T-helper 1 cell treated with Interleukin-12 subunit alpha and Interleukin-12 subunit beta and Interleukin-4 antibody, amounts not matched to agents 30 μg/mL and 1 μg/mL, for 36 hours (primary cell): ENCODE results near the gene SHROOM3.

Experiments
- H3K27ac Mint-ChIP-seq: one replicate; pipeline ENCODE4 v1.8.0; 2021; ENCODE audit warnings: mild to moderate bottlenecking, mixed read lengths
- H3K27me3 Mint-ChIP-seq: one replicate; pipeline ENCODE4 v1.8.0; 2021; ENCODE audit warnings: low read depth, mixed read lengths
- H3K36me3 Mint-ChIP-seq: one replicate; pipeline ENCODE4 v1.8.0; 2021; ENCODE audit warnings: low read depth, mixed read lengths
- H3K4me1 Mint-ChIP-seq: one replicate; pipeline ENCODE4 v1.8.0; 2021; ENCODE audit warnings: low read depth, mixed read lengths
- H3K4me3 Mint-ChIP-seq: one replicate; pipeline ENCODE4 v1.8.0; 2021; ENCODE audit warnings: mild to moderate bottlenecking, moderate library complexity, mixed read lengths
- H3K9me3 Mint-ChIP-seq: one replicate; pipeline ENCODE4 v1.8.0; 2021; ENCODE audit warnings: mixed read lengths

SHROOM3 gene

GRCh38 chr4:76737180-76737579 lies 302.2 kb downstream of the SHROOM3 start:
- Mint-ChIP-seq H3K9me3 (no peaks in the 10 kb centered on the region), H3K27ac (no peak overlapping the region), H3K27me3 (no peaks in the 10 kb centered on the region), H3K36me3 (no peaks in the 10 kb centered on the region), H3K4me1 (peaks cover 7% of the 10 kb centered on the region), H3K4me3 (no peak overlapping the region)

DNA sequence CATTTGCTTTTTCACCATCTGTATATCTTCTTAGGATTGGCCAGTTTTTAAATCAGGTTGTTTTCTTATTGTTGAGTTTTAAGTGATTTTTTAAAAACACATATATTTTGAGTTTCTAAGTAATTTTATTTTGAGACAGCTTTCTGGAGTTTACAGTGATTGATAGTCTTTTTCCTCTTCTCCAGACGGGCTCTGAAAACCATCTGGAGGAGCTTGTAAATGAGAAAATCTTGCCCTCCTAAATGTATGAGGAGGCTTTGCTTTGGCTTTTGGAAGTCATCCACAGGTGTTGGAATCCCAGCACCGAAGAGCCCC lies 302.7 kb downstream of the SHROOM3 start:
- Mint-ChIP-seq H3K27ac (no peak overlapping the region), H3K9me3 (no peaks in the 10 kb centered on the region), H3K4me3 (no peak overlapping the region), H3K4me1 (peaks cover 7% of the 10 kb centered on the region), H3K27me3 (no peaks in the 10 kb centered on the region), H3K36me3 (no peaks in the 10 kb centered on the region)

GRCh38 chr4:76738086-76738931 lies 303.3 kb downstream of the SHROOM3 start:
- Mint-ChIP-seq H3K9me3 (no peaks in the 10 kb centered on the region), H3K27me3 (no peaks in the 10 kb centered on the region), H3K27ac (no peak overlapping the region), H3K4me3 (no peak overlapping the region), H3K36me3 (no peaks in the 10 kb centered on the region), H3K4me1 (peaks cover 7% of the 10 kb centered on the region)

DNA sequence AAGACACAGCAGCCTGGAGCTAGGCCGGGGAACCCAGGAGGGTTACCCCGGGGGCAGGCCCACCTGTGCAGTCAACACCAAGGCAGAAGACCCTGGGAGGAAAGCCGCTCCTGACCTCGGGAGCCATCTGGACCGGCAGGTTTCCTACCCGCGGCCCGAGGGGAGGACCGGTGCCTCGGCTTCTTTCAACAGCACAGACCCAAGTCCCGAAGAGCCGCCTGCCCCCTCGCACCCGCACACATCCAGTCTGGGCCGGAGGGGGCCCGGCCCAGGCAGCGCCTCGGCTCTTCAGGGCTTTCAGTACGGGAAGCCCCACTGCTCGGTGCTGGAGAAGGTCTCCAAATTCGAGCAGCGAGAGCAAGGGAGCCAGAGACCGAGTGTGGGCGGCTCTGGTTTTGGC lies 305.2 kb downstream of the SHROOM3 start:
- H3K27me3 Mint-ChIP-seq: no peaks in the 10 kb centered on the region
- H3K9me3 Mint-ChIP-seq: no peaks in the 10 kb centered on the region
- no peak overlapping the region for H3K27ac Mint-ChIP-seq
- no peaks in the 10 kb centered on the region for H3K36me3 Mint-ChIP-seq
- H3K4me1 Mint-ChIP-seq: peaks cover 7% of the 10 kb centered on the region
- no peak overlapping the region for H3K4me3 Mint-ChIP-seq

DNA sequence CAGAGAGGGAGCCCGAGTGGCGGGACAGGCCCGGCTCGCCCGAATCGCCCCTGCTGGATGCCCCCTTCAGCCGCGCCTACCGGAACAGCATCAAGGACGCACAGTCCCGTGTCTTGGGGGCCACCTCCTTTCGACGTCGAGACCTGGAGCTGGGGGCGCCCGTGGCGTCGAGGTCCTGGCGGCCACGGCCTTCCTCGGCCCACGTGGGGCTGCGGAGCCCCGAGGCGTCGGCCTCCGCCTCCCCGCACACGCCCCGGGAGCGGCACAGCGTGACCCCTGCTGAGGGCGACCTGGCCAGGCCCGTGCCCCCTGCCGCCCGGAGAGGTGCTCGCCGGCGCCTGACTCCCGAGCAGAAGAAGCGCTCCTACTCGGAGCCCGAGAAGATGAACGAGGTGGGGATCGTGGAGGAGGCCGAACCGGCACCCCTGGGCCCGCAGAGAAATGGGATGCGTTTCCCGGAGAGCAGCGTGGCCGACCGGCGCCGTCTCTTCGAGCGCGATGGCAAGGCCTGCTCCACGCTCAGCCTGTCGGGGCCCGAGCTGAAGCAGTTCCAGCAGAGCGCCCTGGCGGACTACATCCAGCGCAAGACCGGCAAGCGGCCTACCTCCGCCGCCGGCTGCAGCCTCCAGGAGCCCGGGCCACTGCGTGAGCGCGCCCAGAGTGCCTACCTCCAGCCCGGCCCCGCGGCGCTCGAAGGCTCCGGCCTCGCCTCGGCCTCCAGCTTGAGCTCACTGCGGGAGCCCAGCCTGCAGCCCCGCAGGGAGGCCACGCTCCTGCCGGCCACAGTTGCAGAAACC lies 306.0 kb downstream of the SHROOM3 start:
- no peaks in the 10 kb centered on the region for H3K9me3 Mint-ChIP-seq
- H3K4me3 Mint-ChIP-seq: no peak overlapping the region

GRCh38 chr4:76741663-76742020 lies 306.6 kb downstream of the SHROOM3 start:
- Mint-ChIP-seq H3K9me3 (no peaks in the 10 kb centered on the region), H3K27me3 (no peaks in the 10 kb centered on the region), H3K27ac (no peak overlapping the region), H3K4me3 (no peak overlapping the region), H3K4me1 (peaks cover 7% of the 10 kb centered on the region), H3K36me3 (no peaks in the 10 kb centered on the region)

More for the DNA sequence above, 306.0 kb downstream of the SHROOM3 start:
- Mint-ChIP-seq H3K27ac (no peak overlapping the region), H3K36me3 (no peaks in the 10 kb centered on the region), H3K4me1 (peaks cover 7% of the 10 kb centered on the region), H3K27me3 (no peaks in the 10 kb centered on the region)

DNA sequence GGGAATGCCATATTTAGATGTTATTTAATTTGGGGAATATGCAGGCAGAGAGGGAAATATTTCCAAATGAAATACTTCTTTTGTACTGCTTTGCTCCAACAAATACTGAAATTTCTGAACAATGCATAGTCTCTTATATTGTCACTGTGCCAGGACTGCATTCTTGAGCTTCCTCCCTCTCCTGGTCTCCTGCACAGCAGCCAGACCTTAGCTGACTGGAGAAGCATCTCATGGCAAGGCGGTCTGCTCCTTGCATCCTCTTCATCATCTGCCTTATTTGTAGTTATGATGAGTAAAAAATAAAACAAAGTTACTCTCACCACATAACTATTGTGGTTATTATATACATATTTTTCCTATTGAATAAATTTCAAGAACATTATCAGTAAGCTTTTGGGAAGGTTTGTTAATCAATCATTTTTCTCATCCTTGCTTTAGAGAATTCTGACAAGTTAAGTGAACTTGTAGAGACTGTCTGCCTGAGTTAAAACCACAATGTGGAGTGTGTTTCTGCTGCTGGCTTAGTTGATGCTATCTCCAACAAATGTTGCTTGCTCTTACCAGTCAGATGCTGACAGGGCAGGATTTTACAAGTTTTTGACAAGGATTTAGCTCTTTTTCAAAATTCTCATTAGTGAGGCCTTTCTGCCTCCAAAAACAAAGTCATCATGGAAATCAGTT lies 309.4 kb downstream of the SHROOM3 start:
- no peaks in the 10 kb centered on the region for H3K36me3 Mint-ChIP-seq

GRCh38 chr4:76745240-76745639 lies 310.2 kb downstream of the SHROOM3 start:
- Mint-ChIP-seq H3K4me3 (no peak overlapping the region), H3K27ac (no peak overlapping the region), H3K4me1 (no peaks in the 10 kb centered on the region), H3K9me3 (no peaks in the 10 kb centered on the region), H3K27me3 (peaks cover 14% of the 10 kb centered on the region), H3K36me3 (no peaks in the 10 kb centered on the region)

More for the DNA sequence above, 309.4 kb downstream of the SHROOM3 start:
- peaks cover 7% of the 10 kb centered on the region for H3K27me3 Mint-ChIP-seq
- H3K4me3 Mint-ChIP-seq: no peak overlapping the region
- H3K4me1 Mint-ChIP-seq: no peaks in the 10 kb centered on the region
- H3K9me3 Mint-ChIP-seq: no peaks in the 10 kb centered on the region
- H3K27ac Mint-ChIP-seq: no peak overlapping the region

- H3K9me3 Mint-ChIP-seq: peaks cover 4% of the 10 kb centered on the region
- no peak overlapping the region for H3K27ac Mint-ChIP-seq
- peaks cover 19% of the 10 kb centered on the region for H3K27me3 Mint-ChIP-seq
- H3K4me3 Mint-ChIP-seq: no peak overlapping the region
- no peaks in the 10 kb centered on the region for H3K4me1 Mint-ChIP-seq
- H3K36me3 Mint-ChIP-seq: no peaks in the 10 kb centered on the region
Measured at GRCh38 chr4:76747563-76747962, 312.5 kb downstream of the SHROOM3 start.

GRCh38 chr4:76748649-76749048 lies 313.6 kb downstream of the SHROOM3 start:
- Mint-ChIP-seq H3K4me3 (no peak overlapping the region), H3K27ac (no peak overlapping the region), H3K36me3 (no peaks in the 10 kb centered on the region), H3K9me3 (peaks cover 4% of the 10 kb centered on the region), H3K27me3 (peaks cover 19% of the 10 kb centered on the region), H3K4me1 (no peaks in the 10 kb centered on the region)

DNA sequence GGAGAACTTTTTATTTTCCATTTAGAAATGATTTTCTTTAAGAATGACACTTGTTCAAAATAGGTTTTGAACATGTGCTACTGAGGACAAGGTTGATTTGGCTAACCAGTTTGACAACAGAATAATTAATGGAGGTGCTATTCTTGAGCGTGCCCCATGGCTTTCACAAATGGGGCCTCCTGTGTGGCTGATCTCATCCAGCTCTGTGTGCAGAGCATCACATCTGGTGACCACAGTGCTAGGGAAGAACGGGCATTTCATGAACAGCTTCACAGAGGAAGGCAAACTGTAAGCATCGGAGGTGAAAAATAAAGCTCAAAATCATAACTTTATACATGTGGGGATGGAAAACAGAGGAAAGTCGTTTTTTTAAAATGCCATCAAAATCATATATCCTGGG lies 314.3 kb downstream of the SHROOM3 start:
- Mint-ChIP-seq H3K4me1 (no peaks in the 10 kb centered on the region), H3K27me3 (peaks cover 19% of the 10 kb centered on the region), H3K36me3 (no peaks in the 10 kb centered on the region), H3K9me3 (peaks cover 4% of the 10 kb centered on the region), H3K4me3 (no peak overlapping the region), H3K27ac (no peak overlapping the region)

GRCh38 chr4:76750716-76751115 lies 315.7 kb downstream of the SHROOM3 start:
- no peak overlapping the region for H3K4me3 Mint-ChIP-seq
- no peaks in the 10 kb centered on the region for H3K4me1 Mint-ChIP-seq
- peaks cover 4% of the 10 kb centered on the region for H3K9me3 Mint-ChIP-seq
- no peaks in the 10 kb centered on the region for H3K36me3 Mint-ChIP-seq
- H3K27ac Mint-ChIP-seq: no peak overlapping the region
- peaks cover 19% of the 10 kb centered on the region for H3K27me3 Mint-ChIP-seq

DNA sequence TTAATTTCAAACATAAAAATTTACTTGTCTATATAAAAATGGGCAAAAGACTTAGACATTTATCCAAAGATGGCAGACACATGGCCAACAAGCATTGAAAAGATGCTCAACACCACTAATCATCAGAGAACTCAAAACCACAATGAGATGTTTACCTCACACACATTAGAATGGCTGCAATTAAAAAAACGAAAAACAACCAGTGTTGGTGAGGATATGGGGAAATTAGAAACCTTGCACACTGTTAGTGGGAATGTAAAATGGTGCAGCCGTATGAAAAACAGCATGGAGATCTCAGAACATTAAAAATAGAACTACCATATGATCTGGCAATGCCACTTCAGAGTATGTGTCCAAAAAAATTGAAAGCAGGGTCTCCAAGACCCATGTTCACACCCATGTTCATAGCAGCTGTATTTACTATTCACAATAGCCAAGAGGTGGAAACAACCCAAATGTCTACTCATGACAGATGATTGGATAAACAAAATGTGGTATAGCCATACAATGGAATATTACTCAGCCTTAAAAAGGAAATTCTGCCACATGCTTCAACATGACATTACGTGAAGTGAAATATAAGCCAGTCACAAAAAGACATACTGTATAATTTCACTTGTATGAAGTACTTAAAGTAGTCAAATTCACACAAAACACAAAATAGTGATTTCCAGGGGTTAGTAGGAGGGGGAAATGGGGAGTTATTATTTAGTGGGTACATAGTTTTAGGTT lies 316.7 kb downstream of the SHROOM3 start:
- peaks cover 4% of the 10 kb centered on the region for H3K9me3 Mint-ChIP-seq
- no peaks in the 10 kb centered on the region for H3K36me3 Mint-ChIP-seq

DNA sequence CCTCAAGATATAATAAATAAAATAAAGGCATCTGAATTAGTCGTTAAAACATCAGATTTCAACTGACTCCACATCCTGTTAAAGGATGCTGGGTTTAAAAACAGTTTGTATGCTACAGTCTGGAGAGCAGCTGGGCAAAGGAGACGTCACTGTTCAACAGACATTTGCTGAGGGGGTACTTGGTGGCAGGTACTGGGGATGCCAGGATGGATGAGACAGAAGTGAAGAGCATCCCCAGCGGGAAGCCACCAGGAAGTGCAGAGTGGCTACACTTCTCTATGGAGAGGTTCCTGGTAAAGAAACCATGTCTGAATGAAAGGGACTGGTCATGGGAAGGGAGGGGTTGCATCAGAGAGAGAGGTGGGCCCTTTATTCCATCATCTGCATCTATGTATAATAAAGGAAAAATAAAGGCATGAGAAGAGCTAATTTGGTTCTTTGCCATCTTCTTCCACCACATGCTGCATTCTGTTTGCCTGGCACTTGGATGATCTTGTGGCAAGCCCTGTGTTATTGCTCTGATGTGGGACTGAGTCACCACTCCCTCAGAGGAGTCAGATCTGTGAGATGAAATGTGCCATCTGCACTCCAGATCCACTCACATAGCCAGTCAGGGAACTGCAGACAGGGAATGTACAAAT lies 318.0 kb downstream of the SHROOM3 start:
- no peaks in the 10 kb centered on the region for H3K4me1 Mint-ChIP-seq
- peaks cover 19% of the 10 kb centered on the region for H3K27me3 Mint-ChIP-seq
- peaks cover 4% of the 10 kb centered on the region for H3K9me3 Mint-ChIP-seq
- H3K36me3 Mint-ChIP-seq: no peaks in the 10 kb centered on the region
- H3K27ac Mint-ChIP-seq: no peak overlapping the region
- no peak overlapping the region for H3K4me3 Mint-ChIP-seq

More for the DNA sequence above, 316.7 kb downstream of the SHROOM3 start:
- Mint-ChIP-seq H3K27me3 (peaks cover 19% of the 10 kb centered on the region), H3K4me1 (no peaks in the 10 kb centered on the region), H3K4me3 (no peak overlapping the region), H3K27ac (no peak overlapping the region)
